Calu3 (cell line): Measurements from ENCODE around the gene TSHZ2. TPM values are rescaled to one million over a fixed set of nuclear protein-coding genes. Genes with fewer than 3 reads are reported as not detected.

ENCODE experiments used
- BruUV-seq: library from RNA; stranded (reverse); fragments of 400-500 nt; replicated peaks from 2 replicates; lab custom pipeline; 2021; lab: Mats Ljungman, UMichigan
- CTCF ChIA-PET: fragments of 300-600 bp; sonication (Branson Sonifier 250); formaldehyde crosslinking; loops from one replicate; lab custom pipeline; 2022; ENCODE audit warnings: antibody characterized with exemption; lab: Charles Lee
- DNase-seq: peaks from one replicate; pipeline ENCODE4 v3.0.0; 2022
- H3K27ac Mint-ChIP-seq: one replicate; pipeline ENCODE4 v1.8.0; 2022; ENCODE audit warnings: mixed read lengths; ENCODE audit not compliant: unreplicated experiment
- H3K27me3 Mint-ChIP-seq: one replicate; pipeline ENCODE4 v1.8.0; 2022; ENCODE audit warnings: mixed read lengths; ENCODE audit not compliant: unreplicated experiment
- H3K36me3 Mint-ChIP-seq: one replicate; pipeline ENCODE4 v1.8.0; 2022; ENCODE audit warnings: mild to moderate bottlenecking, moderate library complexity, mixed read lengths; ENCODE audit not compliant: insufficient read depth, unreplicated experiment
- H3K4me1 Mint-ChIP-seq: one replicate; pipeline ENCODE4 v1.8.0; 2022; ENCODE audit warnings: mild to moderate bottlenecking, low read depth, mixed read lengths; ENCODE audit not compliant: unreplicated experiment
- H3K4me3 Mint-ChIP-seq: one replicate; pipeline ENCODE4 v1.8.0; 2022; ENCODE audit warnings: mild to moderate bottlenecking, low read depth, moderate library complexity, mixed read lengths; ENCODE audit not compliant: unreplicated experiment
- H3K9me3 Mint-ChIP-seq: one replicate; pipeline ENCODE4 v1.8.0; 2022; ENCODE audit warnings: low read depth, mixed read lengths; ENCODE audit not compliant: unreplicated experiment
- CTCF ChIP-seq: fragments of 200-600 bp; IDR thresholded peaks from one replicate; pipeline ENCODE4 v1.8.0; 2022; ENCODE audit warnings: antibody characterized with exemption; ENCODE audit not compliant: unreplicated experiment
- intact Hi-C: fragments of 100-400 bp; cut with micrococcal nuclease; formaldehyde crosslinking; loops from one replicate; pipeline ENCODE4 v1.10.0; 2022; ENCODE audit not compliant: unreplicated experiment
- total RNA-seq: library from RNA; stranded (reverse); gene quantifications from 2 replicates; pipeline ENCODE4 v1.2.3, GENCODE V29; 2022

TSHZ2 gene
- total RNA-seq, 1 experiment from 2014 or later, result not detected

DNA sequence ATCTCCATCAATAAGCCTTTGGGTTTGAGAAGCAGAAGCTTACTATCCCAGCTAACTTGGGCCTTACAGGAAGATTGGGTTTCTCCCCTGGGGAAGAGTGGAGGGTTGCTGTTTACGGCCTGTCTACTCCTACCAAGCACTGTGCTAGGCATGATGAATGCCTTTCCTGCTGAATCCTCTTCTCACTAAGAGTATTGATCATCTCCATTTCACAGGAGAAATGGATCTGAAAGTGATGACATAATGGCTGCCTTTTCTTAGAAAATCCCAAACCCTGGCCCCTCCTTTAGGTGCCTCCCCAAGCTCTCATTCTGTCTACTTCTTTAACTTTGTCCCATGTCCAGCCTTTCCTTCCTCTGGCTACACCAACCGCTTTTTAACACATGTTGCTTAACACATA, 66.1 kb downstream of the TSHZ2 start:
- Mint-ChIP-seq H3K36me3 (peaks cover 4% of the 10 kb centered on the region), H3K4me1 (no peaks in the 10 kb centered on the region), H3K27me3 (no peaks in the 10 kb centered on the region), H3K27ac (no peak overlapping the region), H3K4me3 (no peak overlapping the region), H3K9me3 (no peaks in the 10 kb centered on the region)
- DNase-seq, result no peak
- intact Hi-C loops, result no loop called here
- TF ChIP-seq CTCF, result no peak
- BruUV-seq, result no TSS peak
- CTCF ChIA-PET, result no interaction called here

DNA sequence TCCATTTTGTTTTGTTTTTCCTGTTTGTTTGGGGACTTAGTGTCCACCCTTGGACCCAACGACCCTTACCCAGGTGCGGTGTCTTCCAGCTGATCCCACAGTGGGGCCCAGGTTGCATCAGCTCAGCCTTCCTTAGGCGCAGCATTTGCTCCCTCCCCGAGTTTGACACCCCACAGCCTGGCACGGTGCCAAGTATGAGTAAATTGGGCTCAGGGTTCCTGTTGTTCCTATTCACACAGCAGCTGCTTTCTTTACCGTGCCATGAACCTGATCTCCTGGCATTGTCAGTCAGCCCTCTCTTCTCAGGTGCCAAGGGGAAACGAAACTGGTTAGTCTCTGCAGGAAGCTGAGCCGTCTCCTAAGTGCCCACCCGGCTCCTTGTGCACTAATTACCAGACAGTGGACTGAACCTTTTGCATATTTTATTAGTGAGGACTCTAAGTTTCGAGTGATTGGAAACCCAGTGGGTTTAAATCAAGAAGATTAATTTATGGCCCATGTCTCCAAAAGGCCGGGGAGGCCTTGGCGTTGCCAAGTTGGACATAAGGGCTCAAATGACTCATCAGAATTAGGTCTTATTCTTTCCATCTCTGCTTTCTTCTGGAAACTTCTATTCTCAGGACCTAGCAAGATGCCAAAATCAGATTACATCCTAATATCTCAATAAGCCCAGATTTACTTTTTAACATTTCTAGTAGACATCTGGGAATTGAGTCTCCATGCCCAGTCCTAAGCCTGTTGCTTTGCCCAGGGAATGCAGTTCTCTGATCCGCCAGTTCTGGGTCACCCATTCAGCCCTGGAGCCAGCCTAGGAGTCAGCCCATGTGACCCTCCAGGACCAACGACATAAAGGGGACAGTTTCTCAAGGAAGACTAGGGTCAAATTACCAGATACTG, 68.8 kb downstream of the TSHZ2 start:
- Mint-ChIP-seq H3K9me3 (no peaks in the 10 kb centered on the region), H3K36me3 (peaks cover 4% of the 10 kb centered on the region), H3K4me1 (no peaks in the 10 kb centered on the region), H3K27me3 (peaks cover 3% of the 10 kb centered on the region), H3K4me3 (no peak overlapping the region), H3K27ac (no peak overlapping the region)
- peak; percentile 34 for DNase-seq
- CTCF ChIA-PET, result no interaction called here
- no peak for TF ChIP-seq CTCF
- no TSS peak for BruUV-seq
- intact Hi-C loops, result no loop called here

GRCh38 chr20:53042521-53042920, 70.4 kb downstream of the TSHZ2 start:
- TF ChIP-seq CTCF, result no peak
- CTCF ChIA-PET, result no interaction called here
- DNase-seq, result no peak
- Mint-ChIP-seq H3K4me1 (no peaks in the 10 kb centered on the region), H3K27me3 (peaks cover 8% of the 10 kb centered on the region), H3K36me3 (peaks cover 4% of the 10 kb centered on the region), H3K9me3 (no peaks in the 10 kb centered on the region), H3K4me3 (no peak overlapping the region), H3K27ac (no peak overlapping the region)
- intact Hi-C loops, result no loop called here
- BruUV-seq, result no TSS peak

DNA sequence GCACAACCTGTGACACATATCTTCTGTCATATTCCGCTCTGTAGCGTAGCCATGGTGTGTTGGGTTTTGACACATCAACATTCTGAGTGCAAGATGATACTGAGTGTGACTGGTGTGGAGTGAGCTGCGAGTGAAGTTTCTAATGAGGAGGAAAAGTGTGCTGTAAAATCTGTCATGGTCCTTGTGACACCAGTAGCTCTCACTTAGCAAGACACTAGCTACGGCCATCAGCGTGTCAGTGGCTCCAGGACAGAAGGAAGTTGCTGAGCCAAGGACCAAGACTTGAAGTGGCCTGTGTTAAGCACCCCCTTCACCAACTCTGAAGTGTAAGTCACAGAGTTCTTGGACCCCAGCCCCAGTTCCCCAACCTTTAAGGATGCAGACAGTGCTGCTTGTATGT, 72.1 kb downstream of the TSHZ2 start:
- Mint-ChIP-seq H3K4me1 (no peaks in the 10 kb centered on the region), H3K4me3 (no peak overlapping the region), H3K27me3 (peaks cover 8% of the 10 kb centered on the region), H3K27ac (no peak overlapping the region), H3K36me3 (peaks cover 4% of the 10 kb centered on the region), H3K9me3 (no peaks in the 10 kb centered on the region)
- TF ChIP-seq CTCF, result no peak
- CTCF ChIA-PET, result no interaction called here
- no peak for DNase-seq
- no TSS peak for BruUV-seq
- intact Hi-C loops, result no loop called here
